CD4-positive, alpha-beta memory T cell (primary cell): ENCODE data around the gene CPTP. TPM values are rescaled to one million over a fixed set of nuclear protein-coding genes. Genes with fewer than 3 reads are reported as not detected.
A peak's percentile ranks its signal among the peaks of the same experiment; 100 is the strongest.

Experiments
- CTCF ChIA-PET: fragments of 350-600 bp; sonication (Branson Sonifier 250); formaldehyde crosslinking; loops from one replicate; lab custom pipeline; 2021; ENCODE audit warnings: inconsistent platforms; ENCODE audit not compliant: partially characterized antibody; lab: Charles Lee
- POLR2A ChIA-PET: fragments of 350-600 bp; sonication (Branson Sonifier 250); formaldehyde crosslinking; loops from one replicate; lab custom pipeline; 2021; ENCODE audit not compliant: partially characterized antibody; lab: Charles Lee
- DNase-seq, 5 donors: peaks; one replicate each; pipeline versions ENCODE4 v3.0.0 to v3.0.0-alpha.2; 2020 to 2022; ENCODE audit warnings: mixed read lengths in 1 of 5
- H3K27ac ChIP-seq: one replicate; pipeline ENCODE4 v1.7.0; 2013; ENCODE audit warnings: low read depth, low read length
- H3K27me3 ChIP-seq: 2 replicates; pipeline ENCODE4 v1.7.0; 2013; ENCODE audit warnings: mild to moderate bottlenecking, low read length, moderate library complexity; ENCODE audit not compliant: insufficient read depth
- H3K36me3 ChIP-seq: 2 replicates; pipeline ENCODE4 v1.7.0; 2013; ENCODE audit warnings: mild to moderate bottlenecking, low read length, moderate library complexity; ENCODE audit not compliant: insufficient read depth
- H3K4me1 ChIP-seq: 2 replicates; pipeline ENCODE4 v1.7.0; 2013; ENCODE audit warnings: mild to moderate bottlenecking, low read length, moderate library complexity; ENCODE audit not compliant: insufficient read depth
- H3K4me3 ChIP-seq, 2 donors: one replicate each; pipeline ENCODE4 v1.7.0; 2013; ENCODE audit warnings: low read length in 2 of 2, mild to moderate bottlenecking in 1 of 2
- H3K9me3 ChIP-seq, 2 donors: one replicate each; pipeline ENCODE4 v1.7.0; 2013; ENCODE audit warnings: low read length in 2 of 2, control low read depth in 1 of 2; ENCODE audit not compliant: control insufficient read depth in 1 of 2
- H3K27ac Mint-ChIP-seq, 7 donors: one replicate each; pipeline ENCODE4 v1.8.0; 2020 to 2021; ENCODE audit warnings: mixed read lengths in 7 of 7, mild to moderate bottlenecking in 6 of 7, inconsistent platforms in 3 of 7, moderate library complexity in 3 of 7
- H3K27me3 Mint-ChIP-seq, 2 donors: one replicate each; pipeline ENCODE4 v1.8.0; 2020 to 2021; ENCODE audit warnings: mixed read lengths in 2 of 2
- H3K36me3 Mint-ChIP-seq, 2 donors: one replicate each; pipeline ENCODE4 v1.8.0; 2020 to 2021; ENCODE audit warnings: mixed read lengths in 2 of 2, inconsistent platforms in 1 of 2, mild to moderate bottlenecking in 1 of 2
- H3K4me1 Mint-ChIP-seq, 4 donors: one replicate each; pipeline ENCODE4 v1.8.0; 2020 to 2021; ENCODE audit warnings: mixed read lengths in 4 of 4, mild to moderate bottlenecking in 1 of 4
- H3K4me3 Mint-ChIP-seq, 8 donors: one replicate each; pipeline ENCODE4 v1.8.0; 2020 to 2021; ENCODE audit warnings: mixed read lengths in 8 of 8, mild to moderate bottlenecking in 7 of 8, moderate library complexity in 6 of 8, inconsistent platforms in 3 of 8
- H3K9me3 Mint-ChIP-seq, 8 donors: one replicate each; pipeline ENCODE4 v1.8.0; 2020 to 2021; ENCODE audit warnings: mixed read lengths in 8 of 8, mild to moderate bottlenecking in 5 of 8, inconsistent platforms in 3 of 8, moderate library complexity in 1 of 8
- intact Hi-C: fragments of 100-400 bp; cut with micrococcal nuclease; formaldehyde crosslinking; loops from one replicate; pipeline ENCODE4 v1.15.1; 2023
- polyA plus RNA-seq, 2 donors: library from polyadenylated mRNA; unstranded; fragments of 300-500 nt; fragmentation: Illumina TruSeq; gene quantifications; one replicate each; pipeline ENCODE4 v1.2.3, GENCODE V29; 2021
- total RNA-seq, 2 experiments: library from RNA; stranded (reverse); gene quantifications; one replicate each; pipeline ENCODE4 v1.2.3, GENCODE V29; 2021

Gene CPTP
- total and polyA plus RNA-seq, 4 experiments from 2014 or later: 15.4 to 28.3 (median 25.9) TPM

DNA sequence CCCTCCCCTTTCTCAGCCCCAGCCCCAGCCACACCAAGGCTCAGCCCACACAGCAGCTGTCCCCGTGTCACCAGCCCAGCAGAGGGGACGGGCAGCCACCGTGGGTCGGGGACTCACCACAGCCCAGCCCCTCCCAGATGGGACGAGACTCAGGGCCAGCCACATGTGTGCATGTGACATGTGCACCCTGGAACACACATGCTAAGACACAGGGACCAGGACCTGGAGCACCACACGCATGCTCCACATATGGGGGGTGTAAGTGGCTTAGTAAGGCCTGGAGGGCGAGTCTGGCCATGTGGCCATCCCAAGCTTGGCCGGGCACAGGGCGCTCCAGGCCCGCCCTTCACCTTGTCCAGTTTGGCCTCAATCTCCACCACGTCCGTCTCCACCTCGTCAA is 20.9 kb upstream of the CPTP start:
- no peak overlapping the region for H3K4me3 Mint-ChIP-seq
- no peak for DNase-seq
- Histone ChIP-seq H3K27ac (no peak overlapping the region), H3K27me3 (no peaks in the 10 kb centered on the region), H3K4me3 (no peak overlapping the region), H3K9me3 (no peaks in the 10 kb centered on the region), H3K36me3 (no peaks in the 10 kb centered on the region), H3K4me1 (peaks cover 29% of the 10 kb centered on the region)
- ChIA-PET CTCF (no interaction called here), POLR2A (no interaction called here)
- no peak overlapping the region for H3K27ac Mint-ChIP-seq
- peaks cover 0 to 7% of the 10 kb centered on the region in 2 donors for H3K36me3 Mint-ChIP-seq
- no peaks in the 10 kb centered on the region for H3K27me3 Mint-ChIP-seq
- peaks cover 14 to 29% (median 16%) of the 10 kb centered on the region in 4 donors for H3K4me1 Mint-ChIP-seq
- peaks cover 0 to 2% (median 0%) of the 10 kb centered on the region in 8 donors for H3K9me3 Mint-ChIP-seq
- intact Hi-C loops: no loop called here

DNA sequence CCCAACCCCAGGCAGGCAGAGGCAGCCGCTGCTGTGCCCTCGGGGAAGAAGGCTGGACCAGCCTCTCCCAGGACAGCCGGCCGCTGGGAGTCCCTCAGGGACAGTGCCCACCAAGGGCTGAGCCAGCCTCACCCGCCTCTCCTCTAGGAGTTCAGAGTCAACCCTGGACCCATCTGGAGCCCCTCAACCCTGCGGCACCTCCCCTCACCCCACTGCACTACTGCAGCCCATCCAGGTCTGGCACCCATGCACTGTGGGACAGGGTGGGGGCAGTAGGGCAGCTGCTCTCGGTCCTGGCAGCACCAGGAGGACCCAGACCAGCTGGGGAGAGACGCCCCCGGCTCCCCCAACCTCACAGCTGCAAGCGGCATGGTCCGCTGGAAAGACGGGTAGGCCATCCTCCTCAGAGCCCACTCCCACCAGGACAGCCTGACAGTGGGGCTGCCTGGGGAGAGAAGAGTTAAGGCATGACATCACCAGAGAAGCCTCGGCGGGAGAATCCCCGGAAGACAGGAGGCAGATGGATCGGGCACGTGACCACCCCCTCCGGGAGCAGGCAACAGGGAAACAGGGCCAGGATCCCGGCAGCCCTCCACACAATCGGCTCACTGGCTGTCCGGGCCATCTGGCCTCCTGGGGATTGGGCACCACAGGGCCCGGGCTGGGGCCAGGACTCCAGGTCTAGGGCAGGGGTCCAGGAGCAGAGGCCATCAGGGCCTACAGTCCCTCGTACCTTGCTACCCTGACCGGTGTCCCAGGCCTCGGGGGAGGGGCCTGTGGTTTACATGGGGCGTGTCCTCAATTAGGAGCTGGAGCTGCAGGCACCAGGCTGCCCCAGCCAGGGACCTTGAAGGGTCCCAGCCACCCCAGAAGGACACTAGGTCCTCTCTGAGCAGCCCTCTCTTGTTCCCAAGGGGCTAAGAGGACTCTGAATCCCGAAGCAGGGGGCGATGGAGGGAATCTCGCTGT is 20.0 kb upstream of the CPTP start:
- Histone ChIP-seq H3K4me3 (no peak overlapping the region), H3K36me3 (no peaks in the 10 kb centered on the region), H3K4me1 (peaks cover 34% of the 10 kb centered on the region), H3K27me3 (no peaks in the 10 kb centered on the region), H3K9me3 (no peaks in the 10 kb centered on the region), H3K27ac (peak overlapping the region; percentile 24)
- peaks cover 0 to 2% (median 0%) of the 10 kb centered on the region in 8 donors for H3K9me3 Mint-ChIP-seq
- ChIA-PET CTCF (interaction anchor here (0.9 to 1.4 kb wide), 6 partner anchors 43 to 200 kb away, joined by 3 to 9 read pairs (median 6); partner anchors contain the start of gene AURKAIP1), POLR2A (interaction anchor here (0.6 to 1.4 kb wide), 7 partner anchors 10 to 146 kb away, joined by 3 to 7 read pairs (median 3); partner anchors contain the start of genes AURKAIP1 and UBE2J2)
- intact Hi-C loops: no loop called here
- H3K4me3 Mint-ChIP-seq: peak overlapping the region in 7 of 8 donors; percentile 35 to 92 (median 87)
- H3K4me1 Mint-ChIP-seq: peaks cover 14 to 29% (median 19%) of the 10 kb centered on the region in 4 donors
- H3K27me3 Mint-ChIP-seq: no peaks in the 10 kb centered on the region
- H3K36me3 Mint-ChIP-seq: peaks cover 0 to 7% of the 10 kb centered on the region in 2 donors
- peak overlapping the region in 3 of 7 donors; percentile 60 to 92 (median 88) for H3K27ac Mint-ChIP-seq
- no peak for DNase-seq

GRCh38 chr1:1305300-1306069 is 19.1 kb upstream of the CPTP start:
- no peaks in the 10 kb centered on the region for H3K27me3 ChIP-seq
- peak overlapping the region; percentile 24 for H3K27ac ChIP-seq
- POLR2A ChIA-PET: interaction anchor here (0.6 to 1.4 kb wide), 7 partner anchors 11 to 147 kb away, joined by 3 to 7 read pairs (median 3); partner anchors contain the start of genes AURKAIP1 and UBE2J2
- peak overlapping the region; percentile 84 to 92 (median 89) for H3K4me3 Mint-ChIP-seq
- DNase-seq: peak; percentile 48 to 81 (median 59)
- H3K36me3 ChIP-seq: no peaks in the 10 kb centered on the region
- no peaks in the 10 kb centered on the region for H3K27me3 Mint-ChIP-seq
- H3K27ac Mint-ChIP-seq: peak overlapping the region in 5 of 7 donors; percentile 41 to 92 (median 85)
- H3K36me3 Mint-ChIP-seq: peaks cover 0 to 7% of the 10 kb centered on the region in 2 donors
- H3K9me3 ChIP-seq: no peaks in the 10 kb centered on the region
- H3K4me1 ChIP-seq: peaks cover 36% of the 10 kb centered on the region
- peaks cover 13 to 29% (median 20%) of the 10 kb centered on the region in 4 donors for H3K4me1 Mint-ChIP-seq
- H3K9me3 Mint-ChIP-seq: peaks cover 0 to 2% (median 0%) of the 10 kb centered on the region in 8 donors
- intact Hi-C loops: no loop called here
- CTCF ChIA-PET: interaction anchor here (0.9 to 1.4 kb wide), 6 partner anchors 42 to 199 kb away, joined by 3 to 9 read pairs (median 6); partner anchors contain the start of gene AURKAIP1
- H3K4me3 ChIP-seq: peak overlapping the region in 1 of 2 donors; percentile 39

DNA sequence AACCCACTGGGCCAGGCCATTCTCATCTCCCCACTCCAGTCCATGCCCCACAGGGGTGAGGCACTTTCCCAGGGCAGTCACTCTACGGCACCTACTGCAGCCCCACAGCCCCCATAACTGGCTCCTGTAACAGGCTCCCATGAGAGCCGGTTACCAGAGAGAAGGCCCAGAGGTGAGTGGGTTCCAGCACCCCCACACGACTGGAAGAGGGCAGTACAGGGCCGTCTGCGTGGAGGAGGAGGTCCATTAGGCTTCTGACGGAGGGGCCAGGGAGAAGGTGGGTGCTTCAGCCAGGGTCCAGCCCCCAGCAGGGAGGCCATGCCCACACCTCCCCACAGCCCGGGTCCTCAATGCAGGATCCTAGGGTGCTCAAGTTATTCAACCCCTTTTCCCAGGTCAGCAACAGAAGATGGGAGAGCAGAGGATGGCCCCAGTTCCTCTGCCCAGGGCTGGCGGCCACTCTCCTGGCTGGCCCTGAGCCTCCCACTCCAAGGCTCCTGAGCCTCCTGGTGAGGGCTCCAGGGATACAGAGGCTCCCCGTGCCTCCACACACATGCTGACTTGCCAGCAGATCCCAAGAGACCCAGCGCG is 18.4 kb upstream of the CPTP start:
- no peak for DNase-seq
- Histone ChIP-seq H3K27ac (peak overlapping the region; percentile 54), H3K4me1 (peaks cover 36% of the 10 kb centered on the region), H3K9me3 (no peaks in the 10 kb centered on the region), H3K36me3 (peaks cover 1% of the 10 kb centered on the region), H3K27me3 (no peaks in the 10 kb centered on the region), H3K4me3 (peak overlapping the region; percentile 33 to 59)
- Mint-ChIP-seq H3K27ac (peak overlapping the region; percentile 72 to 92 (median 88)), H3K9me3 (peaks cover 0 to 2% (median 0%) of the 10 kb centered on the region in 8 donors), H3K27me3 (no peaks in the 10 kb centered on the region), H3K36me3 (peaks cover 0 to 8% of the 10 kb centered on the region in 2 donors), H3K4me1 (peaks cover 13 to 29% (median 20%) of the 10 kb centered on the region in 4 donors), H3K4me3 (peak overlapping the region; percentile 84 to 92 (median 89))
- ChIA-PET POLR2A (interaction anchor here (1.0 to 1.3 kb wide), 5 partner anchors 14 to 148 kb away, joined by 3 to 4 read pairs (median 3); partner anchors contain the start of gene AURKAIP1), CTCF (interaction anchor here (1.3 kb wide), 2 partner anchors 68 to 134 kb away, joined by 5 to 6 read pairs; partner anchors contain the start of gene AURKAIP1)
- intact Hi-C loops: no loop called here

GRCh38 chr1:1306661-1307260 is 17.8 kb upstream of the CPTP start:
- peak overlapping the region; percentile 84 to 92 (median 89) for H3K4me3 Mint-ChIP-seq
- POLR2A ChIA-PET: interaction anchor here (1.0 kb wide), 1 partner anchor 68 kb away, joined by 4 read pairs; the partner anchor contains the start of gene AURKAIP1
- Histone ChIP-seq H3K27ac (peak overlapping the region; percentile 54), H3K4me1 (peaks cover 36% of the 10 kb centered on the region), H3K27me3 (no peaks in the 10 kb centered on the region), H3K9me3 (no peaks in the 10 kb centered on the region), H3K36me3 (peaks cover 7% of the 10 kb centered on the region), H3K4me3 (peak overlapping the region; percentile 33 to 59)
- H3K9me3 Mint-ChIP-seq: peaks cover 0 to 2% (median 0%) of the 10 kb centered on the region in 8 donors
- H3K36me3 Mint-ChIP-seq: peaks cover 0 to 8% of the 10 kb centered on the region in 2 donors
- no peaks in the 10 kb centered on the region for H3K27me3 Mint-ChIP-seq
- no peak for DNase-seq
- peak overlapping the region; percentile 72 to 92 (median 90) for H3K27ac Mint-ChIP-seq
- intact Hi-C loops: loop anchor here (1.0 kb wide), 1 partner anchor 237 kb away; no protein-coding TSS in a partner anchor
- H3K4me1 Mint-ChIP-seq: peaks cover 13 to 29% (median 20%) of the 10 kb centered on the region in 4 donors
- CTCF ChIA-PET: no interaction called here
